CD4-positive, alpha-beta T cell treated with Interleukin-17A for 1 hour (primary cell): ENCODE results near the gene ATG10.
"Not testable (repeated sequence)": the region's sequence is repeated elsewhere in the genome, so short reads cannot be mapped to it uniquely, and the experiment has no call there.

Experiments used
- DNase-seq: peaks from one replicate; pipeline ENCODE4 v3.0.0-alpha.2; 2020

ATG10 gene

GRCh38 chr5:81983148-81983547 lies 11.3 kb downstream of the ATG10 start:
- not testable (repeated sequence) for DNase-seq

DNA sequence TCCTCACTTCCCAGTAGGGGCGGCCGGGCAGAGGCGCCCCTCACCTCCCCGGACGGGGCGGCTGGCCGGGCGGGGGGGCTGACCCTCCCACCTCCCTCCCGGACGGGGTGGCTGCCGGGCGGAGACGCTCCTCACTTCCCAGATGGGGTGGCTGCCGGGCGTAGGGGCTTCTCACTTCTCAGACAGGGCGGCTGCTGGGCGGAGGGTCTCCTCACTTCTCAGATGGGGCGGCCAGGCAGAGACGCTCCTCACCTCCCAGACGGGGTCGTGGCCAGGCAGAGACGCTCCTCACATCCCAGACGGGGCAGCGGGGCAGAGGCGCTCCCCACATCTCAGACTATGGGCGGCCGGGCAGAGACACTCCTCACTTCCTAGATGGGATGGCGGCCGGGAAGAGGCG lies 11.7 kb downstream of the ATG10 start:
- not testable (repeated sequence) for DNase-seq

DNA sequence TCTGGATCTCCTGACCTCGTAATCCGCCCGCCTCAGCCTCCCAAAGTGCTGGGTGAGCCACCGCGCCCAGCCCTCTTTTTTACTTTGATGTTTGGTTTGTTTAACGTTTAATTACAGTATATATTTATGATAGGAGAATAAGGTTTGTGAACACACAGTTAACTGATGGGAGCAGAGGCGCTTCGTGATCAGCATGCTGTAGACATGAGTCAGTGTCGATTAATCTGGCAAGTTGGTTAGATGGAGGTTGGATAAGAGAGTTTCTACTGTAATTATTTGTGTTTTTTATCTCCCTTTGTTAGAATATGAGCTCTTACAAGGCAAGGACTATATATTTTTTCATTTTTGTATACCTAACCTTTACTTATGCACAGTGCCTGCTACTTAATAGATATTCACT lies 14.3 kb downstream of the ATG10 start:
- DNase-seq, result no peak

- no peak for DNase-seq
Measured at GRCh38 chr5:81989204-81989603, 17.4 kb downstream of the ATG10 start.

GRCh38 chr5:81994679-81995078 lies 22.9 kb downstream of the ATG10 start:
- DNase-seq, result no peak

- DNase-seq, result no peak
Measured at GRCh38 chr5:81995407-81995806, 23.6 kb downstream of the ATG10 start.

- DNase-seq, result no peak
Measured at GRCh38 chr5:82004511-82004910, 32.7 kb downstream of the ATG10 start.

- DNase-seq, result not testable (repeated sequence)
Measured at GRCh38 chr5:82009869-82010268, 38.0 kb downstream of the ATG10 start.

- DNase-seq, result no peak
Measured at GRCh38 chr5:82010696-82011095, 38.9 kb downstream of the ATG10 start.

- no peak for DNase-seq
Measured at GRCh38 chr5:82011761-82012160, 39.9 kb downstream of the ATG10 start.

- DNase-seq, result not testable (repeated sequence)
Measured at GRCh38 chr5:82014644-82015043, 42.8 kb downstream of the ATG10 start.

DNA sequence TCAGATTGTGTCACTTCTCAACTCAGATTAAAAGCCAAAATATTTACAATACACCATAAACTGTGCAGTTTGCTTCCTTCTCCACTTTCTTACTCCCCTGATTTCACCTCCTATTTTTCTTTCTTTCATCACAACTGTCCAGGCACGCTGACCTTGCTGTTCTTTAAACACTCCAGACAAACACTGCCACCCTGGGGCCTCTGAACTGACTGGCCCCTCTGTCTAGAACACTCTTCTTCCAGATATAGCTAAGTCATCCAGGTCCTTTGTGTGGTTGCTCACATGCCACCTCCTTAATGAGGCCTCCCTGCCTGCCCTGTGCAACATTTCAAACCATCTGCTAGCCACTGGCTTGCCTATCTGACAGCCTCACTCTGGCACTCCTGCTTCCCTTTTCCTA lies 46.6 kb downstream of the ATG10 start:
- DNase-seq, result no peak

- no peak for DNase-seq
Measured at GRCh38 chr5:82019342-82020138, 47.7 kb downstream of the ATG10 start.

DNA sequence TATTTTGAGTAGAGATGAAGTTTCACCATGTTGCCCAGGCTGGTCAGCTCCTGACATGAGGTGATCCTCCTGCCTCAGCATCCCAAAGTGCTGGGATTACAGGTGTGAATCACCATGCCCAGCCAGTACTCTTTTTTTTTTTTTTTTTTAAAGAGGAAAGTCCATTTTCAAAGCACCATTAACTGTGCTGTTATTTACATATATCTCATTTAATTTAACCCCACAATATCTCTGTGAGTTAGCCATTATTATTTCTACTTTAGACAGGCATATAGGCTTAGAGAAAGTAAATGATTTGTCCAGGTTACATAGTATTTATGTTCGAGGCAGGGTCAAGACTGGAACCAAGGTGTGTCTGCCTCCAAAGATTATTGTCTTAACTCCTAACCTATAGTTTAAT lies 50.7 kb downstream of the ATG10 start:
- DNase-seq, result no peak

- no peak for DNase-seq
Measured at GRCh38 chr5:82023644-82024043, 51.8 kb downstream of the ATG10 start.

- no peak for DNase-seq
Measured at GRCh38 chr5:82031220-82032119, 59.6 kb downstream of the ATG10 start.

GRCh38 chr5:82042894-82043293 lies 71.1 kb downstream of the ATG10 start:
- not testable (repeated sequence) for DNase-seq

DNA sequence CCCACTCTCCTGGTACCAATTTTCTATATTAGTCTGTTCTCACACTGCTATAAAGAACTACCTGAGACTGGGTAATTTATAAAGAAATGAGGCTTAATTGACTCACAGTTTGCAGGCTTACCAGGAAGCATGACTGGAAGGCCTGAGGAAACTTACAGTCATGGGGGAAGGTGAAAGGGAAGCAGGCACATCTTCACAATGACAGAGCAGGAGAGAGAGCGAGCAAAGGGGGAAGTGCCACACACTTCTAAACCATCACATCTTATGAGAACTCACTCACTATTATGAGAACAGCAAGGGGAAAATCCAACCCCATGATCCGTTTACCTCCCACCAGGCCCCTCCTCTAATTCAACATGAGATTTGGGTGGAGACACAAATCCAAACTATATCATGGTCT lies 72.2 kb downstream of the ATG10 start:
- no peak for DNase-seq

GRCh38 chr5:82045554-82046275 lies 73.9 kb downstream of the ATG10 start:
- DNase-seq, result no peak

GRCh38 chr5:82046276-82046647 lies 74.4 kb downstream of the ATG10 start:
- no peak for DNase-seq

GRCh38 chr5:82050955-82051354 lies 79.1 kb downstream of the ATG10 start:
- no peak for DNase-seq

DNA sequence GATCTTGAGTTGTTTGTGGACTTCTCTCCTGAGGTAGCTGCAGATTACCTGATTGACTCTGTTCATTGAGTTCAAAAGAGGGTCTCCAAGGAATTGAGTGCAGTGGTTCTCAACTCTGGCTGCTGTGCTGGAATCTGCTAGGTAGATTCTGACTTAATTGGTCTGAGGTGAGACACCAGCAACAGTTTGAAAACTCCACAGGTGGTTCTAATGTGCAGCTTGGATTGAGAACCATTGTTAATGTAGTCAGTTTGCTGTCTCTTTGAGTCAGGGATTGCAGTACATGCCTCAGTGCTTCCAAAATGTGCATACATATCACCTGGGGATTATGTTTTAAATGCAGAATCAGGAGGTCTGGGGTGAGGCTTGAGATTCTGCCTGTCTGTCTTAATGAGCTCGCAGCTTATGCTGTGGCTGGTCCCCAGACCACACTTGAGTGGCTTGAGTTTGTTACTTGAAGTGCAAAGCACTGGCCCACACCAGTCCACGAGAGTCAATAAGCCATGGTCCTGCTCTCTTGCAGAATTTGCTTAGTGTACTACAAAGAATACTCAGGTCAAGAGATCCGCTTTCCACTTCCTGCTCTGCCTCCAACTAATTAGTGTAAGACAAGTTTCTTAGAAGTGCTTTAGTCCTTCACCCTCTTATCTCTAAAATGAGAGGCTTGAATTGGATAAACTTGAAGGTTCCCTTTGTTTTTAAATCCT lies 82.3 kb downstream of the ATG10 start:
- no peak for DNase-seq

GRCh38 chr5:82057051-82057450 lies 85.2 kb downstream of the ATG10 start:
- DNase-seq, result no peak
